GM23338 (cell line): ENCODE data around the gene LCN12. TPM values are rescaled to one million over a fixed set of nuclear protein-coding genes. Genes with fewer than 3 reads are reported as not detected.

Experiments used
- ATAC-seq: fragments of 200-7000 bp; cut with Tn5 transposase; 3 replicates; pipeline ENCODE4 v1.9.1; 2020
- DNase-seq: peaks from one replicate; pipeline ENCODE4 v3.0.0-alpha.2; 2015; ENCODE audit warnings: low spot score
- H2AFZ ChIP-seq: fragments of 200-600 bp; sonication (generic); 2 replicates; pipeline ENCODE4 v1.8.0; 2016; ENCODE audit warnings: antibody characterized with exemption, mild to moderate bottlenecking, moderate library complexity
- H3F3A ChIP-seq: fragments of 200-600 bp; sonication (generic); replicated peaks from 2 replicates; pipeline ENCODE4 v1.8.0; 2017; ENCODE audit warnings: antibody characterized with exemption, mixed run types, low read depth
- H3K27ac ChIP-seq: fragments of 200-600 bp; sonication (generic); 2 replicates; pipeline ENCODE4 v1.6.1; 2016; ENCODE audit warnings: low read depth
- H3K27me3 ChIP-seq: fragments of 200-600 bp; sonication (generic); 2 replicates; pipeline ENCODE4 v1.8.0; 2016; ENCODE audit warnings: mild to moderate bottlenecking, mixed run types, moderate library complexity; ENCODE audit not compliant: insufficient read depth
- H3K36me3 ChIP-seq: fragments of 200-600 bp; sonication (generic); 2 replicates; pipeline ENCODE4 v1.8.0; 2016; ENCODE audit warnings: mild to moderate bottlenecking; ENCODE audit not compliant: insufficient read depth
- H3K4me1 ChIP-seq: fragments of 200-600 bp; sonication (generic); 2 replicates; pipeline ENCODE4 v1.8.0; 2016; ENCODE audit warnings: mild to moderate bottlenecking, moderate library complexity; ENCODE audit not compliant: insufficient read depth
- H3K4me2 ChIP-seq: fragments of 200-600 bp; sonication (generic); 2 replicates; pipeline ENCODE4 v1.7.1; 2017; ENCODE audit warnings: mixed run types
- H3K4me3 ChIP-seq: fragments of 200-600 bp; sonication (generic); 2 replicates; pipeline ENCODE4 v1.6.1; 2016; ENCODE audit warnings: mixed run types
- H3K79me2 ChIP-seq: fragments of 200-600 bp; sonication (generic); replicated peaks from 2 replicates; pipeline ENCODE4 v1.8.0; 2017; ENCODE audit warnings: mild to moderate bottlenecking; ENCODE audit not compliant: insufficient read depth
- H3K9me2 ChIP-seq: fragments of 200-600 bp; sonication (generic); 2 replicates; pipeline ENCODE4 v1.8.0; 2017; ENCODE audit not compliant: insufficient read depth
- H4K20me1 ChIP-seq: fragments of 200-600 bp; sonication (generic); replicated peaks from 2 replicates; pipeline ENCODE4 v1.8.0; 2017; ENCODE audit warnings: mild to moderate bottlenecking; ENCODE audit not compliant: insufficient read depth
- H3K27ac Mint-ChIP-seq: 2 replicates; pipeline ENCODE4 v1.8.0; 2020; ENCODE audit warnings: inconsistent platforms, mild to moderate bottlenecking, moderate library complexity, mixed read lengths
- H3K27me3 Mint-ChIP-seq: 3 replicates; pipeline ENCODE4 v1.8.0; 2022; ENCODE audit warnings: low read depth, mild to moderate bottlenecking, moderate library complexity, mixed read lengths, inconsistent platforms; ENCODE audit not compliant: insufficient read depth, poor library complexity
- H3K36me3 Mint-ChIP-seq: 3 replicates; pipeline ENCODE4 v1.8.0; 2021; ENCODE audit warnings: low read depth, mild to moderate bottlenecking, inconsistent platforms, moderate library complexity, mixed read lengths
- H3K4me1 Mint-ChIP-seq: 3 replicates; pipeline ENCODE4 v1.8.0; 2020; ENCODE audit warnings: mild to moderate bottlenecking, inconsistent platforms, mixed read lengths
- H3K4me3 Mint-ChIP-seq: 3 replicates; pipeline ENCODE4 v1.8.0; 2021; ENCODE audit warnings: moderate library complexity, mild to moderate bottlenecking, inconsistent platforms, mixed read lengths
- H3K9me3 Mint-ChIP-seq: 3 replicates; pipeline ENCODE4 v1.8.0; 2020; ENCODE audit warnings: moderate library complexity, mild to moderate bottlenecking, inconsistent platforms, mixed read lengths
- NANOG ChIP-seq: IDR thresholded peaks from 2 replicates; pipeline ENCODE4 v1.6.1; 2016; ENCODE audit warnings: antibody characterized with exemption, borderline replicate concordance
- REST ChIP-seq: IDR thresholded peaks from one replicate; pipeline ENCODE4 v1.6.1; 2018; ENCODE audit warnings: antibody characterized with exemption; ENCODE audit not compliant: unreplicated experiment
- ZNF114 ChIP-seq: fragments of 250-450 bp; sonication (Bioruptor Pico); IDR thresholded peaks from 2 replicates; pipeline ENCODE4 v1.5.0; 2020; ENCODE audit warnings: mild to moderate bottlenecking, moderate library complexity
- ZNF331 ChIP-seq: fragments of 250-450 bp; sonication (Bioruptor Pico); IDR thresholded peaks from 2 replicates; pipeline ENCODE4 v1.5.0; 2020; ENCODE audit warnings: low read depth, mild to moderate bottlenecking, moderate library complexity
- ZNF462 ChIP-seq: fragments of 250-450 bp; sonication (Bioruptor Pico); IDR thresholded peaks from 2 replicates; pipeline ENCODE4 v1.5.0; 2020; ENCODE audit warnings: mild to moderate bottlenecking, moderate library complexity
- polyA plus RNA-seq: library from polyadenylated mRNA; unstranded; fragments of >200 nt; fragmentation: Nextera tagmentation; extraction: Ambion mirVana; gene quantifications from 2 replicates; pipeline ENCODE4 v1.2.1, GENCODE V29; 2016
- total RNA-seq: library from RNA; depleted of rRNA; stranded (reverse); fragments of >200 nt; shearing (Covaris generic); gene quantifications from 2 replicates; pipeline ENCODE4 v1.2.3, GENCODE V29; 2014
- TF ChIP-seq, protein P1 (sequence below), 2 experiments: fragments of 200-600 bp in 1 of 2; sonication (generic) in 1 of 2; conservative IDR thresholded peaks; 2 replicates each; pipeline versions ENCODE4 v1.5.1 to v1.6.1; 2016 to 2017; ENCODE audit warnings: antibody characterized with exemption in 2 of 2, low read depth in 2 of 2, mild to moderate bottlenecking in 2 of 2, moderate library complexity in 1 of 2

Gene LCN12
- total and polyA plus RNA-seq, 2 experiments from 2014 or later: 0.39 to 0.69 TPM

- DNase-seq (no peak), ATAC-seq (no peak)
- Histone ChIP-seq H3K9me2 (no peaks in the 10 kb centered on the region; the same call in 1 of the 2 replicates), H3K79me2 (0 out of 2 replicates have a peak, but pooled peaks cover 13% of the 10 kb centered on the region), H3K4me1 (no peaks in the 10 kb centered on the region), H3K27me3 (no peaks in the 10 kb centered on the region), H3K27ac (peak overlapping the region; percentile 45; the same call in 1 of the 2 replicates), H3K36me3 (no peaks in the 10 kb centered on the region), H3K4me3 (no peak overlapping the region), H4K20me1 (peaks cover 15% of the 10 kb centered on the region), H2AFZ (no peak overlapping the region), H3F3A (peaks cover 11% of the 10 kb centered on the region; the same call in 1 of the 2 replicates), H3K4me2 (peak overlapping the region; percentile 38; the same call in 1 of the 2 replicates)
- H3K36me3 Mint-ChIP-seq: peaks cover 43% of the 10 kb centered on the region
- no peak overlapping the region; the same call in 2 of the 3 replicates for H3K4me3 Mint-ChIP-seq
- peaks cover 11% of the 10 kb centered on the region for H3K4me1 Mint-ChIP-seq
- no peaks in the 10 kb centered on the region; the same call in 2 of the 3 replicates for H3K9me3 Mint-ChIP-seq
- TF ChIP-seq, protein P1, sequence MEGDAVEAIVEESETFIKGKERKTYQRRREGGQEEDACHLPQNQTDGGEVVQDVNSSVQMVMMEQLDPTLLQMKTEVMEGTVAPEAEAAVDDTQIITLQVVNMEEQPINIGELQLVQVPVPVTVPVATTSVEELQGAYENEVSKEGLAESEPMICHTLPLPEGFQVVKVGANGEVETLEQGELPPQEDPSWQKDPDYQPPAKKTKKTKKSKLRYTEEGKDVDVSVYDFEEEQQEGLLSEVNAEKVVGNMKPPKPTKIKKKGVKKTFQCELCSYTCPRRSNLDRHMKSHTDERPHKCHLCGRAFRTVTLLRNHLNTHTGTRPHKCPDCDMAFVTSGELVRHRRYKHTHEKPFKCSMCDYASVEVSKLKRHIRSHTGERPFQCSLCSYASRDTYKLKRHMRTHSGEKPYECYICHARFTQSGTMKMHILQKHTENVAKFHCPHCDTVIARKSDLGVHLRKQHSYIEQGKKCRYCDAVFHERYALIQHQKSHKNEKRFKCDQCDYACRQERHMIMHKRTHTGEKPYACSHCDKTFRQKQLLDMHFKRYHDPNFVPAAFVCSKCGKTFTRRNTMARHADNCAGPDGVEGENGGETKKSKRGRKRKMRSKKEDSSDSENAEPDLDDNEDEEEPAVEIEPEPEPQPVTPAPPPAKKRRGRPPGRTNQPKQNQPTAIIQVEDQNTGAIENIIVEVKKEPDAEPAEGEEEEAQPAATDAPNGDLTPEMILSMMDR (conservative IDR thresholded peaks at IDR 0.05; ENCODE audit: low read depth in 2 of 2): no peak
- TF ChIP-seq ZNF114 (no peak), ZNF462 (CRISPR knock-in tag) (no peak), ZNF331 (CRISPR knock-in tag) (no peak), NANOG (no peak), REST (no peak)
- H3K27ac Mint-ChIP-seq: no peak overlapping the region
- H3K27me3 Mint-ChIP-seq: peaks cover 8% of the 10 kb centered on the region
These were observed 17.8 kb upstream of the LCN12 start for GRCh38 chr9:136934277-136934676.
